ENCODE data around the gene PSMB2.
A peak's percentile ranks its signal among the peaks of the same experiment; 100 is the strongest.
"Not testable (repeated sequence)": the region's sequence is repeated elsewhere in the genome, so short reads cannot be mapped to it uniquely, and the experiment has no call there.

The PSMB2 gene

DNA sequence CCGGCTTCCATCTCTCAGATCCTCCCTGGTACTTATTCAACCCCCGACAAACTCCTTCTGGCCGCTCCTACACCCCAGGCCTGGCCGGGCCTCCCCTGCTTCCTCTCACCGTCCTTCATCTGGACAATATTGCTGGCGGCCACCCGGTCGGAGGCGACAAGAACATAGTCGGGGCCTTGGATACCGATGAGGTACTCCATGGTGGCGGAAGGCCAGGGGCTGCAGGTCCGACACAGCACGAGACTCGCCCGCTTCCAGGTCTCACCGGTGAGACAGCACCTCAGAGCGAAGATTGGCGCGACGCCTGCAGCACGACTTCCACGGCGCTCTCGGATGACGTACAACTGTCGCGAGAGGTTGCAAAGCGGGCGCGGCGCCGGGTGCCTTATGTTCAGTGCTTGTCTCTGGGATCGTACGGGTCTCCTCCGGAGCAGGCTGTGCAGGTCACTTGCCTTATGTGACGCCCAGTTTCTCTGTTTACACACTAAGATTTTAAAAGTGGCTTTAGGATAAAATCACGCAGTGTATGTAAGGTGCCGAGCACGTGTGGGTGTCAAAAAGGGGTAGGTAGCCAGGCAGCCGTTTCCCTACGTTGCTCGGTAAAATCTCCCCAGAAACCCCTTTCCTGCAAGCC is at the start of gene PSMB2:
TSS of gene PSMB2 (minus strand) at position 294 of the 634 bp plus-strand sequence. CDS start at position 200, 94 bp downstream.
- Histone ChIP-seq H3K4me3 (ENCODE audit: low read length in 2 of 2) (peak within 1 kb of the TSS; percentile 97 to 99), H3K9me3 (ENCODE audit: control insufficient read depth in 2 of 2, low read length in 2 of 2) (no peaks in the 10 kb centered on the region), H3K27ac (ENCODE audit: low read length) (peak within 1 kb of the TSS; percentile 87), H3K4me1 (ENCODE audit: control insufficient read depth, insufficient read depth, low read length) (peaks cover 9% of the 10 kb centered on the region), H3K36me3 (ENCODE audit: control insufficient read depth in 2 of 2, insufficient read depth in 2 of 2, low read length in 2 of 2) (no peaks in the 10 kb centered on the region), H3K9ac (ENCODE audit: low read length in 2 of 2) (peak within 1 kb of the TSS; percentile 93 to 97), H3K27me3 (ENCODE audit: control insufficient read depth in 1 of 2, insufficient read depth in 2 of 2, low read length in 2 of 2) (peaks cover 2 to 5% of the 10 kb centered on the region in 2 donors)

DNA sequence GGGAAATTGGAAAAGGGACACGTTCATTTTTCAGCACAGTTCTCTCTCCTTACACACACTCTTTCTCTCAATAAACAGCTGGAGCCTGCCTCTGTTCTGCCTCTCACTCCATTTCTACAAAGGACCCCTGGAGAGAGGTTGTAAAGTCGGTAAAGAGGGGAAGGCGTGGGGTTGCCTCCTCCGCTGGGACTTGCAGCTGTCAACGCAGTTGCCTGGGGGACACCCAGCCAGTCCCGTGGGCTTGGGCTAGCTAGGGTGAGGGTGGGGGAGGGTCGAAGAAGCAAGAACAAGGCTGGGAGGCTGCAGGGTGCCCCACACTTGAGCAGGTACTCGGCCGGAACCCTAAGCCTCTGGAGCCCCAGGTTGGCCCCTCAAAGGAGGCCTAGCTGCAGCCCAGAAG is 49.8 kb upstream of the PSMB2 start:
- H3K36me3 ChIP-seq (ENCODE audit: control insufficient read depth in 2 of 2, insufficient read depth in 2 of 2, low read length in 2 of 2) = no peaks in the 10 kb centered on the region
- H3K9ac ChIP-seq (ENCODE audit: low read length in 2 of 2) = no peak overlapping the region
- H3K27me3 ChIP-seq (ENCODE audit: control insufficient read depth in 1 of 2, insufficient read depth in 2 of 2, low read length in 2 of 2) = peaks cover 4 to 5% of the 10 kb centered on the region in 2 donors
- H3K9me3 ChIP-seq (ENCODE audit: control insufficient read depth in 2 of 2, low read length in 2 of 2) = no peaks in the 10 kb centered on the region
- H3K4me3 ChIP-seq (ENCODE audit: low read length in 2 of 2) = no peak overlapping the region
- H3K4me1 ChIP-seq (ENCODE audit: control insufficient read depth, insufficient read depth, low read length) = no peaks in the 10 kb centered on the region
- H3K27ac ChIP-seq (ENCODE audit: low read length) = no peak overlapping the region

DNA sequence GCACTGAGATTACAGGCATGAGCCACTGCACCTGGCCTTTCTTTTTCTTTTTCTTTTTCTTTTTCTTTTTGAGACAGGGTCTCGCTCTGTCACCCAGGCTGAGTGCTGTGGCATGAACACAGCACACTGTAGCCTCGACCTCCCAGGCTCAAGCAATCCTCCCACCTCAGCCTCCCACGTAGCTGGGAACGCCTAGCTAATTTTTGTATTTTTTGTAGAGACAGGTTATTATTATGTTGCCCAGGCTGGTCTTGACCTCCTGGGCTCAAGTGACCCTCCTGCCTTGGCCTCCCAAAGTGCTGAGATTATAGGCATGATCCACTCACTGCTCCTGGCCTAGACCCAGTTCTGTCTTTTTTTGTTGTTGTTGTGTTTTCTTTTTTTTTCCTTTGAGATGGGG is 48.8 kb upstream of the PSMB2 start:
- not testable (repeated sequence) for H3K4me3 ChIP-seq (ENCODE audit: low read length in 2 of 2); H3K9me3 ChIP-seq (ENCODE audit: control insufficient read depth in 2 of 2, low read length in 2 of 2); H3K9ac ChIP-seq (ENCODE audit: low read length in 2 of 2); H3K36me3 ChIP-seq (ENCODE audit: control insufficient read depth in 2 of 2, insufficient read depth in 2 of 2, low read length in 2 of 2); H3K4me1 ChIP-seq (ENCODE audit: control insufficient read depth, insufficient read depth, low read length); H3K27me3 ChIP-seq (ENCODE audit: control insufficient read depth in 1 of 2, insufficient read depth in 2 of 2, low read length in 2 of 2); H3K27ac ChIP-seq (ENCODE audit: low read length)

DNA sequence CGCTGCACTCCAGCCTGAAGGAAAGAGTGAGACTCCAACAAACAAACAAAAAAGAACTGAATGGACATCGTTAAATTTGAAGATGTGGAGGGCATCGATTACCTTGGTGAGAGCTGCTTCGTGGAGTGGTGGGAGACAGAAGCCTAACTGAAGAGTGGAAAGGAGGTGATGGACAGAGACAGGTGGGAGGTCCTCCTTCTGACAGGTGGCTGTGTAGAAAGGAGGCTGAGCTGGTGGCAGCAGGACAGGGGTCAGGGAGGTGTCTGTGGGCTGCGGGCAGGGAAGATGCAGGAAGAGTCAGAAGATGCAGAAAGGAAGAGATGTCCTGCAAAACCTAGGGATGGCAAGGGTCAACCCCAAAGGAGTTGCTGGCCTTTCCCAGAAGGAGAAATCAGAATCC is 46.8 kb upstream of the PSMB2 start:
- Histone ChIP-seq H3K36me3 (ENCODE audit: control insufficient read depth in 2 of 2, insufficient read depth in 2 of 2, low read length in 2 of 2) (no peaks in the 10 kb centered on the region), H3K27ac (ENCODE audit: low read length) (no peak overlapping the region), H3K4me3 (ENCODE audit: low read length in 2 of 2) (no peak overlapping the region), H3K27me3 (ENCODE audit: control insufficient read depth in 1 of 2, insufficient read depth in 2 of 2, low read length in 2 of 2) (peaks cover 4% of the 10 kb centered on the region in 2 donors), H3K4me1 (ENCODE audit: control insufficient read depth, insufficient read depth, low read length) (no peaks in the 10 kb centered on the region), H3K9ac (ENCODE audit: low read length in 2 of 2) (no peak overlapping the region), H3K9me3 (ENCODE audit: control insufficient read depth in 2 of 2, low read length in 2 of 2) (no peaks in the 10 kb centered on the region)

DNA sequence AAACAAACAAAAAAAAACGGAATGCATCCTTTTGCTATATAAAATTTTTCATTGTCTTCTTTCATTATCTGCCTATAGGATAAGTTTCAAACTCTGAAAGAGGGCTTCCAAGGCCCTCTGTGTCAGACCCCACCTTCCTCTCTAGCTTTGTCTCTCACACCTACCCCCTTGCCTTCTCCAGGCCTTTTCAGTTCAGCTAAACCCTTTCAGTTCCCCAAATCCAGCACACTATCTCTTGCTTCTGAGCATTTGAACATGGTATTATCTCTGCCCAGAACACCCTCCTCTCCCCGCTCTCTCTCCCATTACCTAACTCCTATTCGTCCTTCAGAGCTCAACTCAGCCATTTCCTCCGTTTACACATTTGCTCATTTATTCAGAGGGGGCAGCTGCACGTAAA is 41.7 kb upstream of the PSMB2 start:
- Histone ChIP-seq H3K36me3 (ENCODE audit: control insufficient read depth in 2 of 2, insufficient read depth in 2 of 2, low read length in 2 of 2) (no peaks in the 10 kb centered on the region), H3K27me3 (ENCODE audit: control insufficient read depth in 1 of 2, insufficient read depth in 2 of 2, low read length in 2 of 2) (peaks cover 2 to 4% of the 10 kb centered on the region in 2 donors), H3K27ac (ENCODE audit: low read length) (no peak overlapping the region), H3K4me3 (ENCODE audit: low read length in 2 of 2) (no peak overlapping the region), H3K9ac (ENCODE audit: low read length in 2 of 2) (no peak overlapping the region), H3K9me3 (ENCODE audit: control insufficient read depth in 2 of 2, low read length in 2 of 2) (no peaks in the 10 kb centered on the region), H3K4me1 (ENCODE audit: control insufficient read depth, insufficient read depth, low read length) (no peaks in the 10 kb centered on the region)

DNA sequence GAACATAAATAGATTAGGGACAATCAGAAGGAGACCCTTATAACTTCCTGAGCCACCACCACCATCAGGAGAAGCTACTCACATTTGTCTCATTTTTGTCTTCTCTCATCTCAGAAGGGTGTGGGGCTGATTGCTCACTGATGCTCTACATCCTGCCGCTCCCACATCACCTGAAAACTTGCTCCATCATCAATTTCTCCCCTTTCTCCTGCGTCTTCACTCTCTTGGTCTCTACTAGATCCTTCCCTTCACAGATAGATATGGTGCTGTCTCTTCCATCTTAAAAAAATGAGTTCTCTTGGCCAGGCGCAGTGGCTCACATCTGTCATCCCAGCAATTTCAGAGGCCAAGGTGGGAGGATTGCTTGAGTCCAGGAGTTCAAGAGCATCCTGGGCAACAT is 38.9 kb upstream of the PSMB2 start:
- Histone ChIP-seq H3K9me3 (ENCODE audit: control insufficient read depth in 2 of 2, low read length in 2 of 2) (no peaks in the 10 kb centered on the region), H3K27ac (ENCODE audit: low read length) (no peak overlapping the region), H3K27me3 (ENCODE audit: control insufficient read depth in 1 of 2, insufficient read depth in 2 of 2, low read length in 2 of 2) (peaks cover 0 to 3% of the 10 kb centered on the region in 2 donors), H3K4me3 (ENCODE audit: low read length in 2 of 2) (no peak overlapping the region), H3K9ac (ENCODE audit: low read length in 2 of 2) (no peak overlapping the region), H3K4me1 (ENCODE audit: control insufficient read depth, insufficient read depth, low read length) (no peaks in the 10 kb centered on the region), H3K36me3 (ENCODE audit: control insufficient read depth in 2 of 2, insufficient read depth in 2 of 2, low read length in 2 of 2) (no peaks in the 10 kb centered on the region)

DNA sequence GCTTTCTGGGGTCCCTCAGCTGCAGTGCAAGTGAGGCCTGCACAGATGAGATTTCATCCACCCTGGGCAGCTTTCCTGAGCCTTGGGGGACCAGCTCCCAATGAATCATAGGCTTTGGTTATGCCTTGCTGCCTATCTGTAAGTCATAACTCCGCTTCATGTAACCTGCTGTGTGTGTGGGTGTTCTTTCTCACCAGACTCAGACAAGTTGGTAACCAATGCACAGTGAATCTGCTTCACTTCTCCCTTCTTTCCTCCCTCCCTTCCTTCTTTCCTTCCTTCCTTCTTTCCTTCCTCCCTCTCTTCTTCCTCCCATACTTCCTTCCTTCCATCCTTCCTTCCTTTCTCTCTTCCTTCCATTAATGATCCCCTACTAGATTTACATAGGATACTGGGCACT is 34.4 kb upstream of the PSMB2 start:
- Histone ChIP-seq H3K9ac (ENCODE audit: low read length in 2 of 2) (no peak overlapping the region), H3K27me3 (ENCODE audit: control insufficient read depth in 1 of 2, insufficient read depth in 2 of 2, low read length in 2 of 2) (peaks cover 3 to 8% of the 10 kb centered on the region in 2 donors), H3K27ac (ENCODE audit: low read length) (no peak overlapping the region), H3K9me3 (ENCODE audit: control insufficient read depth in 2 of 2, low read length in 2 of 2) (no peaks in the 10 kb centered on the region), H3K4me3 (ENCODE audit: low read length in 2 of 2) (no peak overlapping the region), H3K4me1 (ENCODE audit: control insufficient read depth, insufficient read depth, low read length) (no peaks in the 10 kb centered on the region), H3K36me3 (ENCODE audit: control insufficient read depth in 2 of 2, insufficient read depth in 2 of 2, low read length in 2 of 2) (no peaks in the 10 kb centered on the region)

DNA sequence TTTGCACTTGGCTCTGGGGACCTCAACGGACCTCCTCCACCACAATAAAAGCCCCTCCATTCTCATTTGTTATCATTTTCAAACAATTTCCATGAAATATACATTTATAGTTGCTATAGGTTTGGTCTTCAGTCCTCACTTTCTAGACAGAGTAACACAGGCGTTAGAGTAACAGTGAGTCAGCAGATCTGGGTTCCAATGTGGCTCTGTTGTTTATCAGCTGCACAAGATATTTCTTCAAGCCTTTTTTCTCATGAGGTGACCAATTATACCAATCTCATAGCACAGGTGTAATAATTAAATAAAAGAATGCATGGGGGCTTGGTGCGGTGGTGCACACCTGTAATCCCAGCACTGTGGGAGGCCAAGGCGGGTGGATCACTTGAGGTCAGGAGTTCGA is 32.8 kb upstream of the PSMB2 start:
- peaks cover 3 to 8% of the 10 kb centered on the region in 2 donors for H3K27me3 ChIP-seq (ENCODE audit: control insufficient read depth in 1 of 2, insufficient read depth in 2 of 2, low read length in 2 of 2)
- no peak overlapping the region for H3K27ac ChIP-seq (ENCODE audit: low read length)
- H3K4me1 ChIP-seq (ENCODE audit: control insufficient read depth, insufficient read depth, low read length) = no peaks in the 10 kb centered on the region
- H3K9me3 ChIP-seq (ENCODE audit: control insufficient read depth in 2 of 2, low read length in 2 of 2) = no peaks in the 10 kb centered on the region
- no peak overlapping the region for H3K9ac ChIP-seq (ENCODE audit: low read length in 2 of 2)
- H3K4me3 ChIP-seq (ENCODE audit: low read length in 2 of 2) = no peak overlapping the region
- H3K36me3 ChIP-seq (ENCODE audit: control insufficient read depth in 2 of 2, insufficient read depth in 2 of 2, low read length in 2 of 2) = no peaks in the 10 kb centered on the region

DNA sequence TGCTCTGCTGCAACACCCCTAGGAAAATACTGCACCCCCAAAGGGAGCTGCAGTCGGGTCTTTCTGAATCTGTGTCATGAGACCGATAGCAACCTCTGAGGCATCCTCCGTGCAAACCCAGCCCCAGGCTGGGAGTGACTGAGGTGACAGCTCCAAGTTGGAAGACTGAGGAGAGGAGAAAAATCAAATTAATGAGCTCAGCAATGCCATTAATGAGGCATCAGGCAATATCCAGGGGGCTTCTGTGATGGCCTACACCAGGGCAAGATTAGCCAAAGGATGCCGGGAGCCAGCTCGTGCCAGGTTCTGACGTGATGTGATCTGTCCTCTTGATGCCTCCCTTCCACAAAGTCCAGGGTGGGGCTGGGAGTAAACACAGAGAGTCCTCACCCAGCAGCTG is 30.8 kb upstream of the PSMB2 start:
- Histone ChIP-seq H3K36me3 (ENCODE audit: control insufficient read depth in 2 of 2, insufficient read depth in 2 of 2, low read length in 2 of 2) (no peaks in the 10 kb centered on the region), H3K9ac (ENCODE audit: low read length in 2 of 2) (no peak overlapping the region), H3K4me3 (ENCODE audit: low read length in 2 of 2) (no peak overlapping the region), H3K27ac (ENCODE audit: low read length) (no peak overlapping the region), H3K27me3 (ENCODE audit: control insufficient read depth in 1 of 2, insufficient read depth in 2 of 2, low read length in 2 of 2) (peaks cover 3 to 10% of the 10 kb centered on the region in 2 donors), H3K4me1 (ENCODE audit: control insufficient read depth, insufficient read depth, low read length) (no peaks in the 10 kb centered on the region), H3K9me3 (ENCODE audit: control insufficient read depth in 2 of 2, low read length in 2 of 2) (no peaks in the 10 kb centered on the region)

DNA sequence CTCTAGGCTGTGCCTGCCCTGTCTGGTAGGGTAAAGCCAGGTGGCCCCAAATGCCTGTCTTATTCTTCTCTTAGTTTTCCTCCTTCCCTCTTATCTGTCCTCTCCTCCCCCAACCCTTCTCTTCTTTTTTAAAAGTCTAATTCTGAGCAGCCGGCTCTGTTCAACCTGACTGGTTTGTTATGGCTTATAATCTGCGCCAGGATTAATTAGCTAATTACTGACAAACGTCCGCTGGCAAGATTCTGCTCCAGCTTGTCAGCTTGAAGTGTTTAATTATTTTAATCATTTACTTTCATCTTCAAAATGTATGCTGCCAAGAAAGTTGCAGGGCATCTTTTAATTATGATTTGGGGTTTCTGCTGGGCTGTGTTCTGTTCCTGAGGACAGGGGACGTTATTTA is 27.2 kb upstream of the PSMB2 start:
- H3K9me3 ChIP-seq (ENCODE audit: control insufficient read depth in 2 of 2, low read length in 2 of 2) = no peaks in the 10 kb centered on the region
- no peaks in the 10 kb centered on the region for H3K4me1 ChIP-seq (ENCODE audit: control insufficient read depth, insufficient read depth, low read length)
- peaks cover 6 to 10% of the 10 kb centered on the region in 2 donors for H3K27me3 ChIP-seq (ENCODE audit: control insufficient read depth in 1 of 2, insufficient read depth in 2 of 2, low read length in 2 of 2)
- H3K4me3 ChIP-seq (ENCODE audit: low read length in 2 of 2) = no peak overlapping the region
- no peaks in the 10 kb centered on the region for H3K36me3 ChIP-seq (ENCODE audit: control insufficient read depth in 2 of 2, insufficient read depth in 2 of 2, low read length in 2 of 2)
- H3K27ac ChIP-seq (ENCODE audit: low read length) = no peak overlapping the region
- no peak overlapping the region for H3K9ac ChIP-seq (ENCODE audit: low read length in 2 of 2)

DNA sequence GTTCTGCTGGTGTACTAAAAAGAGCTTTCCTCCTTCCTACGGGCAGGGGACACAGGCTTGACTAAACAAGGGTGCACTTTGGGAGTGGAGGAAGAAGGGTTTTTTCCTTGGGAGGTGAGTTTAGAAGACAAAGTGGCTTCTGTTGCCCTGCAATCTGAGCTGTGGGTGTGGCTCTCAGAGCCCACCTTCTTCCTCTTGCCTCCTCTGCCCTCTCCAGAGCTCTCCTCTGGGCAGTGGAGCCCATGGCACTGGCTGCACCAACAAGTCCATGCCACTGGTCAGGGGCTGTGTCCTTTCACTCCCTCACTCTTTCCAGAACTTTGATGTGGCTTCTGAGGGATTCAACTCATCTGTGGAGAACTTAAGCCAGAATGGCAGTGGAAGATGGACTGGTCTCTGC is 25.6 kb upstream of the PSMB2 start:
- H3K36me3 ChIP-seq (ENCODE audit: control insufficient read depth in 2 of 2, insufficient read depth in 2 of 2, low read length in 2 of 2) = no peaks in the 10 kb centered on the region
- no peaks in the 10 kb centered on the region for H3K4me1 ChIP-seq (ENCODE audit: control insufficient read depth, insufficient read depth, low read length)
- no peak overlapping the region for H3K27ac ChIP-seq (ENCODE audit: low read length)
- no peaks in the 10 kb centered on the region for H3K9me3 ChIP-seq (ENCODE audit: control insufficient read depth in 2 of 2, low read length in 2 of 2)
- peaks cover 4 to 6% of the 10 kb centered on the region in 2 donors for H3K27me3 ChIP-seq (ENCODE audit: control insufficient read depth in 1 of 2, insufficient read depth in 2 of 2, low read length in 2 of 2)
- no peak overlapping the region for H3K9ac ChIP-seq (ENCODE audit: low read length in 2 of 2)
- H3K4me3 ChIP-seq (ENCODE audit: low read length in 2 of 2) = no peak overlapping the region
